ENCODE measurements around the gene CALR. TPM values are rescaled to one million over a fixed set of nuclear protein-coding genes. Genes with fewer than 3 reads are reported as not detected.

CALR gene
- polyA plus RNA-seq, 1 donor (not counting 4 experiments of a cell fraction or from before 2014, with no cell fraction given) = 899 TPM

DNA sequence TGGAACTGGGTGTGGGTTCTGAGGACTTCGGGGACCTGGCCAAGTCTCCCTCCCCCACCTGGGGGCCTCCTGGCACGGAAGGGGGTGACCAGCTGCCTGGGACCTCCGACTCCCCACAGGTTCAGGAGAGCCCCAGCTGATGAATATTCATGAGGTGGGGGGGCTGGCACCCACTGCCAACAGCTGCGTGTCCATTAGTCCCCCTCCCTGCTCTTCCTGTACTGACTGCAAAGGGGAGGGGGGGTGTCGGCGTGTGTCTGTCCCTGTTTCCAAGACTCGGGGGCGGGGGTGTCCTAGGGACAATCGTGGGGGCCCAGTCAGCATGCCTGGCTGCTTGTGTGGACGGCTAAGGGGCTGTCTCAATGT, 46.3 kb downstream of the CALR start:
- Histone ChIP-seq H3K79me2 (ENCODE audit: control insufficient read depth, insufficient read depth, low read length) (no peaks in the 10 kb centered on the region), H3K27ac (ENCODE audit: control insufficient read depth, insufficient read depth, low read length) (no peak overlapping the region), H3K27me3 (ENCODE audit: control insufficient read depth, extremely low read depth, insufficient read depth, low read length) (no peaks in the 10 kb centered on the region), H2AFZ (ENCODE audit: control insufficient read depth, low read length) (no peak overlapping the region), H3K4me2 (ENCODE audit: control insufficient read depth, extremely low read depth, insufficient read depth, low read depth, low read length) (no peak overlapping the region), H4K20me1 (ENCODE audit: control insufficient read depth, extremely low read depth, insufficient read depth, low read length) (no peaks in the 10 kb centered on the region), H3K9me3 (ENCODE audit: control insufficient read depth, low read depth, low read length) (peaks cover 2% of the 10 kb centered on the region), H3K4me3 (ENCODE audit: control insufficient read depth in 2 of 3, extremely low read depth in 1 of 3, insufficient read depth in 2 of 3, low read depth in 1 of 3, low read length in 3 of 3) (no peak overlapping the region), H3K9me1 (ENCODE audit: control insufficient read depth, extremely low read depth, insufficient read depth, low read length) (no peaks in the 10 kb centered on the region), H3K9ac (ENCODE audit: control insufficient read depth, extremely low read depth, insufficient read depth, low read length) (no peak overlapping the region), H3K4me1 (ENCODE audit: control insufficient read depth, extremely low read depth, insufficient read depth, low read length) (no peaks in the 10 kb centered on the region), H3K36me3 (ENCODE audit: control insufficient read depth in 2 of 2, extremely low read depth in 1 of 2, insufficient read depth in 2 of 2, low read length in 2 of 2) (no peaks in the 10 kb centered on the region)
- TF ChIP-seq, protein P1, sequence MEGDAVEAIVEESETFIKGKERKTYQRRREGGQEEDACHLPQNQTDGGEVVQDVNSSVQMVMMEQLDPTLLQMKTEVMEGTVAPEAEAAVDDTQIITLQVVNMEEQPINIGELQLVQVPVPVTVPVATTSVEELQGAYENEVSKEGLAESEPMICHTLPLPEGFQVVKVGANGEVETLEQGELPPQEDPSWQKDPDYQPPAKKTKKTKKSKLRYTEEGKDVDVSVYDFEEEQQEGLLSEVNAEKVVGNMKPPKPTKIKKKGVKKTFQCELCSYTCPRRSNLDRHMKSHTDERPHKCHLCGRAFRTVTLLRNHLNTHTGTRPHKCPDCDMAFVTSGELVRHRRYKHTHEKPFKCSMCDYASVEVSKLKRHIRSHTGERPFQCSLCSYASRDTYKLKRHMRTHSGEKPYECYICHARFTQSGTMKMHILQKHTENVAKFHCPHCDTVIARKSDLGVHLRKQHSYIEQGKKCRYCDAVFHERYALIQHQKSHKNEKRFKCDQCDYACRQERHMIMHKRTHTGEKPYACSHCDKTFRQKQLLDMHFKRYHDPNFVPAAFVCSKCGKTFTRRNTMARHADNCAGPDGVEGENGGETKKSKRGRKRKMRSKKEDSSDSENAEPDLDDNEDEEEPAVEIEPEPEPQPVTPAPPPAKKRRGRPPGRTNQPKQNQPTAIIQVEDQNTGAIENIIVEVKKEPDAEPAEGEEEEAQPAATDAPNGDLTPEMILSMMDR (optimal IDR thresholded peaks at IDR 0.05 in 1 of 3, IDR thresholded peaks at IDR 0.05 in 1 of 3, conservative IDR thresholded peaks at IDR 0.05 in 1 of 3; ENCODE audit: extremely low read depth in 1 of 3, insufficient read depth in 2 of 3, low read length in 3 of 3) = no peak
- TF ChIP-seq EZH2 (IDR thresholded peaks at IDR 0.05; ENCODE audit: low read length) = no peak
- DNase-seq (ENCODE audit: low read depth, low spot score) = no peak
- dilution Hi-C loops (cut with MboI; ENCODE audit: extremely low pct_ligation_motif_present, low sequenced_read_pairs) = no loop called here
- no peak for FAIRE-seq

DNA sequence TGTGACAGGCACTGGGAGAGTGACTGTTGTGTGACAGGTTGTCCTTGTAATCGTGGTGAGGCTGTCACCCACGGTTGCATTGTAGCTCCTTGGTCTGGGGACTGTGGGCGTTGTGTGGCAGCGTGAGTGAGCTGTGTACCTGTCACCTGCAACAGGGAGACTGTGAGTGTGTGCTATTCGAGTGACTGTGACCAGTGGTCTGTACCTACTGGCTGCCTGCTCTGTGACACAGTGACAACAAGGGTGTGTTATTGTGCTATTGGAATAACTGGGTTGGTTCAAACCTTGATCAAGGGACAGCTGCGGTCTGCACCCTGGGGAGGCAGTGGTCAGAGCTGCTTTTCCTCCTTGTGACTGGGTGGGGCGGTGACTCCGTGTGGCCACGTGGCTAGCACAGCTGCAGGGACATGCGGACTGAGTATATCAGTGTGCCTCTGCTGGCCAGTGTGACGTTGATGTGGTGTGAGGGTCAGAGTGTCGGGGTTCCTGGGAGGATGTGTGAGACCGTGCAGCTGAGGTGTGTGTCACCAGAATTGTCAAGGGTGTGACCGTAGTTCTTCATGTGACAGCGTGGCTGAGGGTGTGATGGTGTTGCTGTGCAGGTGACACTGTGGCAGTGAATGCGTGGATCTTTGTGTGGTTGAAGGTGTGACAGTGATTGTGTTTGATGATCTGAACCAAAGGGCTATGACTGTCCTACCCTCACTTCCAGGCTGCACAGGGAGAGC, 46.8 kb downstream of the CALR start:
- Histone ChIP-seq H4K20me1 (ENCODE audit: control insufficient read depth, extremely low read depth, insufficient read depth, low read length) (no peaks in the 10 kb centered on the region), H3K9ac (ENCODE audit: control insufficient read depth, extremely low read depth, insufficient read depth, low read length) (no peak overlapping the region), H3K27ac (ENCODE audit: control insufficient read depth, insufficient read depth, low read length) (no peak overlapping the region), H3K4me1 (ENCODE audit: control insufficient read depth, extremely low read depth, insufficient read depth, low read length) (no peaks in the 10 kb centered on the region), H3K27me3 (ENCODE audit: control insufficient read depth, extremely low read depth, insufficient read depth, low read length) (no peaks in the 10 kb centered on the region), H3K9me1 (ENCODE audit: control insufficient read depth, extremely low read depth, insufficient read depth, low read length) (no peaks in the 10 kb centered on the region), H3K4me2 (ENCODE audit: control insufficient read depth, extremely low read depth, insufficient read depth, low read depth, low read length) (no peak overlapping the region), H3K36me3 (ENCODE audit: control insufficient read depth in 2 of 2, extremely low read depth in 1 of 2, insufficient read depth in 2 of 2, low read length in 2 of 2) (no peaks in the 10 kb centered on the region), H2AFZ (ENCODE audit: control insufficient read depth, low read length) (no peak overlapping the region), H3K79me2 (ENCODE audit: control insufficient read depth, insufficient read depth, low read length) (no peaks in the 10 kb centered on the region), H3K4me3 (ENCODE audit: control insufficient read depth in 2 of 3, extremely low read depth in 1 of 3, insufficient read depth in 2 of 3, low read depth in 1 of 3, low read length in 3 of 3) (no peak overlapping the region), H3K9me3 (ENCODE audit: control insufficient read depth, low read depth, low read length) (peaks cover 2% of the 10 kb centered on the region)
- dilution Hi-C loops (cut with MboI; ENCODE audit: extremely low pct_ligation_motif_present, low sequenced_read_pairs) = no loop called here
- DNase-seq (ENCODE audit: low read depth, low spot score) (no peak), FAIRE-seq (no peak)
- no peak for TF ChIP-seq EZH2 (IDR thresholded peaks at IDR 0.05; ENCODE audit: low read length)
- TF ChIP-seq, protein P1 (optimal IDR thresholded peaks at IDR 0.05 in 1 of 3, IDR thresholded peaks at IDR 0.05 in 1 of 3, conservative IDR thresholded peaks at IDR 0.05 in 1 of 3; ENCODE audit: extremely low read depth in 1 of 3, insufficient read depth in 2 of 3, low read length in 3 of 3) = no peak

Measured in keratinocyte (primary cell).